ENCODE data around the gene AADACL2.

GRCh38 chr3:151804267-151804666 is 70.5 kb downstream of the AADACL2 start:
- TF ChIP-seq POLR2A (IDR thresholded peaks at IDR 0.05) (no peak), POLR2AphosphoS5 (IDR thresholded peaks at IDR 0.05; ENCODE audit: insufficient read depth in 1 of 2, low read depth in 1 of 2) (no peak), CTCF (IDR thresholded peaks at IDR 0.05) (no peak)
